HG03196 (cell line): ENCODE measurements around the gene SKIC3.

ENCODE experiments used
- ATAC-seq: cut with Tn5 transposase; IDR thresholded peaks from one replicate; pipeline ENCODE4 v1.9.1; 2021; ENCODE audit not compliant: unreplicated experiment

SKIC3 gene

GRCh38 chr5:95532415-95532814 lies 22.4 kb downstream of the SKIC3 start:
- no peak for ATAC-seq

DNA sequence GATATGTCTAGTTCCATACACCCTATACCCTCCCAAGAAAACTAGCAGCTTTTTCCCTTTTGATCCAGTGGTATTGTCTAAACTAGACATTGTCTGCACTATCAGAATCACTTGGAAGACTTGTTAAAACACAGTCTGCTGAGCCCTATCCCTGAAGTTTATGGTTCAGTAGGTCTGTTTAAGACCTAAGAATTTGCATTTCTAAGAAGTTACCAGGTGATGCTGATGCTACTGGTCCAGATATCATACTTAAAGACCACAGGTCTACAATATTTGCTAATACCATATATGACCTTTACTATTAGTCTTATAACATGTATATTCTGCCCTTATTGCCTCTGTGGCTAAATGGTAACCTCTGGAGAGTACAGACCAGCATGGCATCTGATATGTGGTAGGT lies 23.3 kb downstream of the SKIC3 start:
- no peak for ATAC-seq

DNA sequence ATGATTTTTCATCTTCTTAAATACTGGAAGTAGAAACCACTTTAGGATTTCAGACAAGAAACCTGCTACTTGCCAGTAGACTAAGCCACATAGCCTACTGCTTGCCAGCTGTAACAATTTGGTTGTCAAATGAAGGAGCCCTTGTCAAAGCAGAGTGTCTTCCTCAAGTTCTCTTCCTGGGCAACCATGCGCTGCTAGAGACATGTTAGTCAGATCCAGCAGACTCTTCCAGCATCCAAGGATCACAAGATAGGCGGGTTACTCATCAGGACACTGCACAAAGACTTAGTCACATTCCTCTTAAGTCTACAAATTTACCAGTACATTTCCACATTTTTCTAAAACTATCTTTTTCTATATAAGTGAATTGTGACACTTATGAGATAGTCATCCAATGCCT lies 24.4 kb downstream of the SKIC3 start:
- no peak for ATAC-seq

DNA sequence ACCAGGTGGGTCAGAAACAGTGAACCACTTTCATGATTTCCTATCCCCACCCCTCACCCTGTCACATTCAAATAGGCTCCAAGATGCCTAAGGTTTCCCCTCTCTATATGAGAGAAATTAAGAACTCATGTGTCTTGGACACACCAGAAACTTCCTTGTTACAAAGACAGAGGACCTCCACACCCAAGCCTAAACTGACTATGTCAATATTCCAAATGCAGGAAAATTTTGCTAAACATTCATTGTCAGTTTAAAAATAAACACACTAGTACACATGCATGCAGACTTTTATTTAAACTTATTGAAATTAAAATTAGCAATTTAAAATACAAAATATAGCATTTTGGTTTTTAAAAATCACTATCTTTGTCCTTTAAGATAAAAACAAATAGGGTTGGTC lies 26.2 kb downstream of the SKIC3 start:
- no peak for ATAC-seq

DNA sequence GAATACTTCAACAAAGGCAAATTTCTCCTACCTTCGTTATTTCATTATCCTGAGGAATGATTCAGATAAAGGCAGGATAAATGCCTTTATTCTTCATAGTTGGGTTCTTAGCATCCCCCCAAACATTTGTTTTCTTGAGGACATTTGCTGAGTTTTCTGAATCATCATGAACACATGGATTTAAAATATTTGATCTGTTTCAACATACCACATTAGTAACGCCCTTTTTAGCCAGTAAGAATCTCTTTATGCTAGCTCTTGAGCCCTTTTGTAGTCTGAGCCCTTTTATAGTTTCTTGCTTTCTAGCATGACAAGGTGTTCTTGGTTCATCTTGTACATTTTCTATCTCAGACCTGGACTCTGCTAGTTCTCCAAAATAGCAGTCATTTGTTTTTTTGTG lies 27.9 kb downstream of the SKIC3 start:
- ATAC-seq, result no peak

GRCh38 chr5:95524423-95524822 lies 30.4 kb downstream of the SKIC3 start:
- no peak for ATAC-seq

DNA sequence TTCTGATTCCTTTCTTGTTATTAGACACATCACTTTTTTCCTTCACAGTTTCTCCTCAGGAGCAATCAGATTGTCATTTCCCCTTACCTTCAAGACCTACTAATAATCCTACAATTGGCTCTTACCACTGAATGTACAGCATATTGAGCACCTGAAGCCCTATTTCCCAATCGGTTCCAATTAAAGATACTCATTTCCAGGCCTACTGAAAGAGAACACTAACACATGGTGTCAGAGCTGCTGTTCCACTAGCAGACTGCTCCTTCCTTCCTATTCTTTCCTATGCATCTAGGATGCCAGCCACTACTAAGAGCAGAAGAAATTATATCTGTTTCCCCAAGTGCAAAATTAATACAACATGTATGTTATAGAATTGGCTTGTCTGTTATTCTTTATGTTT lies 34.6 kb downstream of the SKIC3 start:
- no peak for ATAC-seq

DNA sequence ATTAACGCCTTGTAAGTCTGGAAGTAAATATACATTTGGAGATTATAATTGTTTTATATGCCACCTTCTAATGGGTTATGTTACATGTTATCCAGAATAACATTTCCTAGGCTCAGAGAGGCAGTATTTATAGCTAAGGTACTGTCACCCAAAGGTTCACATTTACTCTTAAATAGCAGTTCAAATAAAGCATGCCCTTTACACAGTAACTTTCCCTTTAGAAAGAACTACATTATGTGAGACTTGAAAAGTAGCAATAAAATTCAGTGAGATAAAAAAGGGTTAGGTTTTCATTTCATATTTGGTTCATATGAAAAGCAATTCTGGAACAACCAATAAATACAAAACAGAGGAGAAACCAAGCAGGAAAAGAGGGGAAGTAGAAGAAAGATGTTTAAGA lies 35.1 kb downstream of the SKIC3 start:
- no peak for ATAC-seq

GRCh38 chr5:95519151-95519550 lies 35.6 kb downstream of the SKIC3 start:
- ATAC-seq, result no peak

GRCh38 chr5:95518417-95518816 lies 36.4 kb downstream of the SKIC3 start:
- ATAC-seq, result no peak

GRCh38 chr5:95511606-95512005 lies 43.2 kb downstream of the SKIC3 start:
- ATAC-seq, result no peak

DNA sequence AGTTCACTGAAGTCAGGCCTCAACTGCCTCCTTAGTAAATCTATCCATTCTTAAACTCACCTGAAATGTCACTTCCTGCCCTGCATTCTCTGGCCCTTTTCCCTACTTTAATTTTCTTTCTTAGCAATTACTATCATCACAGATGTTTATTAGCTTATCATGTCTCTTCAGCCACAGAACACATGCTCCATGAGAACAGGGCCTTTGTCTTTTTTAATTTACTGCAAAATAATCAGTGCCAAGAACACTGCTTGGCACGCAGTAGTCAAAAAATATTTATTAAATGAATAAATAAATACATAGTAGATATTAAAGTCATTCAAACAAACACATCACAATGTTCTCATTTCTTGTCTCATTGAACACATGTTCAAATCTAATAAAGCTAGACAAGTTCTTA lies 46.2 kb downstream of the SKIC3 start:
- no peak for ATAC-seq
